Endometrial microvascular endothelial cells (primary cell): ENCODE data around the gene ZYX. TPM values are rescaled to one million over a fixed set of nuclear protein-coding genes. Genes with fewer than 3 reads are reported as not detected.

Experiments used
- in situ Hi-C: cut with HindIII; loops from 2 replicates; pipeline ENCODE4 v1.10.0; 2017; ENCODE audit warnings: low sequenced_read_pairs, low pct_unique_long_range_greater_than_20kb; ENCODE audit errors: inconsistent ontology term
- total RNA-seq: library from RNA; depleted of rRNA; stranded (reverse); fragments of >200 nt; gene quantifications from one replicate; pipeline ENCODE4 v1.2.3, GENCODE V29; 2015; ENCODE audit errors: inconsistent ontology term

Gene ZYX
- total RNA-seq, 1 donor from 2014 or later, result 485 TPM

- in situ Hi-C loops, result no loop called here
Observed at GRCh38 chr7:143360788-143361551, 20.2 kb upstream of the ZYX start.

- in situ Hi-C loops, result no loop called here
Observed at GRCh38 chr7:143361552-143362130, 19.5 kb upstream of the ZYX start.

- in situ Hi-C loops, result no loop called here
Observed at GRCh38 chr7:143362131-143363015, 18.8 kb upstream of the ZYX start, which contains the start of gene FAM131B. FAM131B (minus strand) TSS chr7:143362713; CDS start chr7:143362603, 110 bp downstream.

- in situ Hi-C loops, result no loop called here
Observed at GRCh38 chr7:143363016-143363937, 17.9 kb upstream of the ZYX start.

GRCh38 chr7:143367972-143368371, 13.2 kb upstream of the ZYX start:
- in situ Hi-C loops, result no loop called here

- in situ Hi-C loops, result no loop called here
Observed at GRCh38 chr7:143368387-143368786, 12.8 kb upstream of the ZYX start.

- in situ Hi-C loops, result no loop called here
Observed at GRCh38 chr7:143369678-143370651, 11.2 kb upstream of the ZYX start.

GRCh38 chr7:143372070-143372469, 9.1 kb upstream of the ZYX start:
- in situ Hi-C loops, result no loop called here

GRCh38 chr7:143373255-143373794, 7.8 kb upstream of the ZYX start:
- in situ Hi-C loops, result no loop called here

GRCh38 chr7:143374561-143374960, 6.6 kb upstream of the ZYX start:
- in situ Hi-C loops, result no loop called here

GRCh38 chr7:143375298-143376034, 5.7 kb upstream of the ZYX start:
- in situ Hi-C loops, result no loop called here

- in situ Hi-C loops, result no loop called here
Observed at GRCh38 chr7:143376396-143376795, 4.7 kb upstream of the ZYX start.

GRCh38 chr7:143379611-143380259, 1.4 kb upstream of the ZYX start:
- in situ Hi-C loops, result no loop called here

GRCh38 chr7:143380260-143380645, 892 bp upstream of the ZYX start:
- in situ Hi-C loops, result no loop called here

GRCh38 chr7:143381427-143382125, 431 bp downstream of the ZYX start:
- in situ Hi-C loops, result no loop called here
